ENCODE measurements around the gene TPST2.

Gene TPST2

GRCh38 chr22:26610072-26610958 is 20.4 kb upstream of the TPST2 start:
- peak; percentile 40 to 50 for DNase-seq (ENCODE audit: low read depth in 2 of 2)

GRCh38 chr22:26609287-26609686 is 19.4 kb upstream of the TPST2 start:
- DNase-seq (ENCODE audit: low read depth in 2 of 2), result no peak

- DNase-seq (ENCODE audit: low read depth in 2 of 2), result no peak
Observed at GRCh38 chr22:26608129-26608528, 18.2 kb upstream of the TPST2 start.

GRCh38 chr22:26606611-26607010 is 16.7 kb upstream of the TPST2 start:
- DNase-seq (ENCODE audit: low read depth in 2 of 2), result no peak

- DNase-seq (ENCODE audit: low read depth in 2 of 2), result no peak
Observed at GRCh38 chr22:26604368-26604767, 14.4 kb upstream of the TPST2 start.

GRCh38 chr22:26602127-26602526 is 12.2 kb upstream of the TPST2 start:
- DNase-seq (ENCODE audit: low read depth in 2 of 2), result no peak

- DNase-seq (ENCODE audit: low read depth in 2 of 2), result no peak
Observed at GRCh38 chr22:26601726-26602125, 11.8 kb upstream of the TPST2 start.

- no peak for DNase-seq (ENCODE audit: low read depth in 2 of 2)
Observed at GRCh38 chr22:26599505-26599904, 9.6 kb upstream of the TPST2 start.

GRCh38 chr22:26597480-26597879 is 7.5 kb upstream of the TPST2 start:
- no peak for DNase-seq (ENCODE audit: low read depth in 2 of 2)

GRCh38 chr22:26597026-26597425 is 7.1 kb upstream of the TPST2 start:
- peak in 1 of 2 donors; percentile 26 for DNase-seq (ENCODE audit: low read depth in 2 of 2)

GRCh38 chr22:26593763-26594162 is 3.8 kb upstream of the TPST2 start:
- DNase-seq (ENCODE audit: low read depth in 2 of 2), result no peak

- DNase-seq (ENCODE audit: low read depth in 2 of 2), result peak in 1 of 2 donors; percentile 49
Observed at GRCh38 chr22:26592421-26592891, 2.5 kb upstream of the TPST2 start.

- peak in 1 of 2 donors; percentile 19 for DNase-seq (ENCODE audit: low read depth in 2 of 2)
Observed at GRCh38 chr22:26589367-26589844, 526 bp downstream of the TPST2 start.

GRCh38 chr22:26588729-26589366 is 1.1 kb downstream of the TPST2 start:
- DNase-seq (ENCODE audit: low read depth in 2 of 2), result no peak

- no peak for DNase-seq (ENCODE audit: low read depth in 2 of 2)
Observed at GRCh38 chr22:26587991-26588613, 1.8 kb downstream of the TPST2 start.

GRCh38 chr22:26586556-26587325 is 3.2 kb downstream of the TPST2 start:
- DNase-seq (ENCODE audit: low read depth in 2 of 2), result no peak

GRCh38 chr22:26585104-26585790 is 4.7 kb downstream of the TPST2 start:
- DNase-seq (ENCODE audit: low read depth in 2 of 2), result no peak

GRCh38 chr22:26584010-26584409 is 5.9 kb downstream of the TPST2 start:
- no peak for DNase-seq (ENCODE audit: low read depth in 2 of 2)

- no peak for DNase-seq (ENCODE audit: low read depth in 2 of 2)
Observed at GRCh38 chr22:26581633-26582168, 8.2 kb downstream of the TPST2 start.

GRCh38 chr22:26581026-26581425 is 8.9 kb downstream of the TPST2 start:
- DNase-seq (ENCODE audit: low read depth in 2 of 2), result no peak

Measured in stimulated activated CD8-positive, alpha-beta memory T cell treated with anti-CD3 and anti-CD28 coated beads, Interleukin-15, amount 100 ng/mL, for 48 hours (primary cell).